Activated CD8-positive, alpha-beta memory T cell treated with anti-CD3 and anti-CD28 coated beads for 1 hour (primary cell): ENCODE data around the gene FABP7.

ENCODE experiments used
- DNase-seq, 2 donors: peaks; one replicate each; pipeline ENCODE4 v3.0.0-alpha.2; 2020; ENCODE audit warnings: low read depth in 1 of 2; ENCODE audit errors: extremely low read depth in 1 of 2

FABP7 gene

DNA sequence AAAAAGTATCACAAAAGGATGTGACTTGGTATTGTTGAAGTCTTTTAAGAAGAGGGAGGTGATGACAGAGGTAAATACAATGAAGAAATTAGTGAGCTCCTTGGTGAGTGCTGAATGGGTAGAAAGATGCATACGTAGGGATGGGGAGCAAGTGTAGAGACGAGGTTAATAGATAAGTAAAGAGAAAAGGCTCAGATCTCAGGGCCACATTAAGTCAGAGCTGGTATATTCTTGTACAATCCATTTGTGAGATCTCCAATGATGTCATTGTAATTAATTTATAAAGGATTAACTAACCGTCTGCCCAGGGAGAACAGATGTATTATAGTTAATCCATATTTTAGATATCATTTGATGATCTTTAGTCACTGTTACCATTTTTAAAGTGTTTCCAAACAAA, 52.9 kb downstream of the FABP7 start:
- no peak for DNase-seq

DNA sequence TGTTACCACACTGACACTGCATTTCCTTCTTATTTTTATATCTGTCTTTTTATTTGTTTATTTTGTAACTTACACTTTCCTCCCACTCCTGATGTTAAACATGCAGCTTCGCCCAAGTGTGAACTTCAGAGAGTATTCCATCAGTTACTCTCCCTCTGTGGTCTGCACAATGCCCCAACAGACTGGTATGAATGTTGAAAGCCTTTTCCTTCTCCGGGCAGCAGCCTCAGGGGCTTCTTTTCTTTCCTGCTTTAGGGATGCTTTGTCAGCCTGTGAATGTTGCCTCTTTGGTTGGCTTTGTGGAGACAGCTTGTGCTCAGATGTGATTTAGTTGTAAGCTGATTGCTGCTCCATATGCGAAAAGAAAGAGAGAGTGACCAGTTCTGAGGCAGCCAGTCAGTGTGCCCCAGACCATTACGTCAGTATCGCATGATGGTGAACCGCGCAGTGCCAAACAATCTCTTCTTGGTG, 53.5 kb downstream of the FABP7 start:
- no peak for DNase-seq
